T-helper 2 cell (primary cell): ENCODE results near the gene HTR1B.

ENCODE experiments used
- DNase-seq, 5 experiments: peaks; one replicate each; pipeline versions ENCODE4 v3.0.0 to v3.0.0-alpha.2; 2012 to 2022

HTR1B gene

GRCh38 chr6:77455271-77455670 is 8.0 kb downstream of the HTR1B start:
- no peak for DNase-seq

GRCh38 chr6:77454386-77454785 is 8.9 kb downstream of the HTR1B start:
- no peak for DNase-seq

- no peak for DNase-seq
Observed at GRCh38 chr6:77451466-77451865, 11.8 kb downstream of the HTR1B start.

GRCh38 chr6:77450924-77451323 is 12.4 kb downstream of the HTR1B start:
- DNase-seq = no peak

GRCh38 chr6:77448546-77448945 is 14.7 kb downstream of the HTR1B start:
- no peak for DNase-seq

GRCh38 chr6:77447254-77447653 is 16.0 kb downstream of the HTR1B start:
- DNase-seq = no peak

- DNase-seq = no peak
Observed at GRCh38 chr6:77446249-77446648, 17.0 kb downstream of the HTR1B start.

GRCh38 chr6:77445214-77445613 is 18.1 kb downstream of the HTR1B start:
- DNase-seq = no peak

GRCh38 chr6:77440206-77440976 is 22.9 kb downstream of the HTR1B start:
- no peak for DNase-seq

- DNase-seq = no peak
Observed at GRCh38 chr6:77433888-77434287, 29.4 kb downstream of the HTR1B start.

- DNase-seq = no peak
Observed at GRCh38 chr6:77430504-77430903, 32.8 kb downstream of the HTR1B start.

GRCh38 chr6:77425671-77426070 is 37.6 kb downstream of the HTR1B start:
- no peak for DNase-seq

- no peak for DNase-seq
Observed at GRCh38 chr6:77425216-77425615, 38.1 kb downstream of the HTR1B start.

- DNase-seq = no peak
Observed at GRCh38 chr6:77424761-77425160, 38.5 kb downstream of the HTR1B start.

GRCh38 chr6:77416839-77417238 is 46.5 kb downstream of the HTR1B start:
- DNase-seq = no peak

- DNase-seq = no peak
Observed at GRCh38 chr6:77415706-77416105, 47.6 kb downstream of the HTR1B start.
